Kidney tubule cell (primary cell): ENCODE results near the gene GRK4.
"Not testable (repeated sequence)": the region's sequence is repeated elsewhere in the genome, so short reads cannot be mapped to it uniquely, and the experiment has no call there.

Experiments
- DNase-seq: peaks from one replicate; pipeline ENCODE4 v3.0.0-alpha.2; 2018; ENCODE audit warnings: low spot score

GRK4 gene

GRCh38 chr4:3041192-3042142, 78.1 kb downstream of the GRK4 start:
- peak; percentile 77 for DNase-seq

GRCh38 chr4:3042226-3042625, 78.9 kb downstream of the GRK4 start:
- DNase-seq: no peak

GRCh38 chr4:3043282-3044020, 80.1 kb downstream of the GRK4 start:
- DNase-seq: no peak

- DNase-seq: no peak
Measured at GRCh38 chr4:3044870-3045819, 81.8 kb downstream of the GRK4 start.

- no peak for DNase-seq
Measured at GRCh38 chr4:3046162-3046561, 82.8 kb downstream of the GRK4 start.

GRCh38 chr4:3046623-3047022, 83.3 kb downstream of the GRK4 start:
- no peak for DNase-seq

- peak; percentile 74 for DNase-seq
Measured at GRCh38 chr4:3047464-3048286, 84.3 kb downstream of the GRK4 start.

GRCh38 chr4:3051141-3051897, 87.9 kb downstream of the GRK4 start:
- not testable (repeated sequence) for DNase-seq

GRCh38 chr4:3054169-3054759, 90.9 kb downstream of the GRK4 start:
- no peak for DNase-seq

GRCh38 chr4:3059943-3060342, 96.6 kb downstream of the GRK4 start:
- DNase-seq: no peak

GRCh38 chr4:3060946-3061345, 97.6 kb downstream of the GRK4 start:
- no peak for DNase-seq

- no peak for DNase-seq
Measured at GRCh38 chr4:3062471-3062870, 99.1 kb downstream of the GRK4 start.

GRCh38 chr4:3065551-3065950, 102.2 kb downstream of the GRK4 start:
- no peak for DNase-seq

GRCh38 chr4:3066836-3067400, 103.5 kb downstream of the GRK4 start:
- DNase-seq: no peak

- no peak for DNase-seq
Measured at GRCh38 chr4:3067473-3068001, 104.2 kb downstream of the GRK4 start.

GRCh38 chr4:3069661-3070199, 106.4 kb downstream of the GRK4 start:
- DNase-seq: no peak

GRCh38 chr4:3070709-3071500, 107.5 kb downstream of the GRK4 start:
- peak; percentile 59 for DNase-seq

- no peak for DNase-seq
Measured at GRCh38 chr4:3071811-3072210, 108.4 kb downstream of the GRK4 start.
